ENCODE measurements around the gene FZD7.

FZD7 gene

GRCh38 chr2:202069170-202070067 is 35.8 kb downstream of the FZD7 start:
- no peak for FAIRE-seq

DNA sequence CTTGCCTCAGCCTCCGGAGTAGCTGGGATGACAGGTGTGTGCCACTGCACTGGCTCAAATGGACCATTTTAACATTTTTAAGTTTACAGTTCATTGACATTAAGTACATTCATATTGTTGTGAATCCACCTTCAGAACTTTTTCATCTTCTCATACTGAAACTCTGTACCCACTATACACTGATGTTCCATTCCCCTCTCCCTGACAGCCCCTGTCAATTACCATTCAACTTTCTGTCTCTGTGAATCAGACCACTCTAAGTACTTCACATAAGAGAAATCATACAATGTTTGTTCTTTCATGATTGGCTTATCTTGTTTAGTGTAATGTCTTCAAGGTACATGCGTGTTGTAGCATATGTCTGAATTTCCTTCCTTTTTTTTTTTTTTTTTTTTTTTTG is 37.5 kb downstream of the FZD7 start:
- no peak for FAIRE-seq

- no peak for FAIRE-seq
These were observed 38.6 kb downstream of the FZD7 start for GRCh38 chr2:202072226-202072625.

DNA sequence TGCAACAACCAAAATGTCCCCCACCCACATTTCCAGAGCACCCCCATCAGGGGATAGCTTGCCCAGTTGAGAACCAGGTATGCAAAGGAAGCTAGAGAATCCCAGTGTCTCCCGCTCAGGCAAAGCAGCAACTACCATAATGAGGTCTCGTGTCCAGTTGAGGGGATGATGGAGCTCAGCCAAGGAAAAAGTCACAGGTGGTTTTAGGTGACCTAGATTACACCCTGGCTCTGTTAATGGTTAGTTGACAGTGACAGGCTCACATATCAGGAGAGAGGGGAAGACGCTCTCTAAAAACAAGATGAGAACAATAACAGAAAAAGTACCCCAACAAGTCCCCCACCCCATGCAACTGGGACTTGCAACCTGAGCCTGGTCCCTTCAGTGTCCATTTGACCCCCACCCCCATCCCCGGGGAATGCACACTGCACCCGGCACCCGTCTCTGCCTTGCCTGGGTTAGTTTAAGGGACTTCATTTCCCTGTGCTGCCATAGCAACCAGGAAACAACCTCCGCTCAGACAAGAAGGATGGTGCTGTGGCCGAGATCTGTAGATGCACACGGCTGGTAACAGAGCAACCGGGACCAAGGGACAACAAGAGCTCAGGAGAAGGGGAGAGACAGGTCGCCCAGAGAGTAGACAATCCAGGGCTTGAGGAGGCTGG is 39.2 kb downstream of the FZD7 start, which contains the start of gene KIAA2012:
Gene KIAA2012 (plus strand): TSS at position 519 of the 665 bp plus-strand sequence. CDS start 373 bp downstream, outside the sequence.
- FAIRE-seq = no peak

- no peak for FAIRE-seq
These were observed 40.7 kb downstream of the FZD7 start for GRCh38 chr2:202074324-202074723.

- no peak for FAIRE-seq
These were observed 45.7 kb downstream of the FZD7 start for GRCh38 chr2:202079310-202079709.

GRCh38 chr2:202084265-202084664 is 50.6 kb downstream of the FZD7 start:
- no peak for FAIRE-seq

Data from TTC549 (cell line).